ENCODE data around the gene LSM12.
"Not testable (repeated sequence)": the region's sequence is repeated elsewhere in the genome, so short reads cannot be mapped to it uniquely, and the experiment has no call there.

LSM12 gene

DNA sequence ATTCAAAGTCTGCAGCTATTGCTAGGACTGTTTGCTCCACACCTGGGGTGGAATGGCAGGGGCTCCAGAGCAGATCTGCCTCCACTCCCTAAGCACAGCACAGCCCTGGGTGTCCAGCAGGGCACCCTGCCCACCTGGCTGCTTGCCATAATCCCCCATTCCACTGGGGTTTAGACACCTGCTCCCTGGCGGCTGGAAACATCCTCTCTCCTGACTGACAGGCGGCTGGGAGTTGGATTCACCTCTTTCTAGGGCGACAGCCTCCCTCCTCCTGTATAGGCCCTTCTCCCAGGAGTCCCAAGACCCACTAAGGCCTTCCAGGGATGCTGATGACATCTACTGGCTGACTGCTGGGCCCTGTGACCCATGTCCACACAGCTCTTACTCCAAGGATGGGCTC, 39.0 kb upstream of the LSM12 start:
- TF ChIP-seq, protein P1, sequence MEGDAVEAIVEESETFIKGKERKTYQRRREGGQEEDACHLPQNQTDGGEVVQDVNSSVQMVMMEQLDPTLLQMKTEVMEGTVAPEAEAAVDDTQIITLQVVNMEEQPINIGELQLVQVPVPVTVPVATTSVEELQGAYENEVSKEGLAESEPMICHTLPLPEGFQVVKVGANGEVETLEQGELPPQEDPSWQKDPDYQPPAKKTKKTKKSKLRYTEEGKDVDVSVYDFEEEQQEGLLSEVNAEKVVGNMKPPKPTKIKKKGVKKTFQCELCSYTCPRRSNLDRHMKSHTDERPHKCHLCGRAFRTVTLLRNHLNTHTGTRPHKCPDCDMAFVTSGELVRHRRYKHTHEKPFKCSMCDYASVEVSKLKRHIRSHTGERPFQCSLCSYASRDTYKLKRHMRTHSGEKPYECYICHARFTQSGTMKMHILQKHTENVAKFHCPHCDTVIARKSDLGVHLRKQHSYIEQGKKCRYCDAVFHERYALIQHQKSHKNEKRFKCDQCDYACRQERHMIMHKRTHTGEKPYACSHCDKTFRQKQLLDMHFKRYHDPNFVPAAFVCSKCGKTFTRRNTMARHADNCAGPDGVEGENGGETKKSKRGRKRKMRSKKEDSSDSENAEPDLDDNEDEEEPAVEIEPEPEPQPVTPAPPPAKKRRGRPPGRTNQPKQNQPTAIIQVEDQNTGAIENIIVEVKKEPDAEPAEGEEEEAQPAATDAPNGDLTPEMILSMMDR (IDR thresholded peaks at IDR 0.05; ENCODE audit: low read length), result no peak
- TF ChIP-seq EZH2 (optimal IDR thresholded peaks at IDR 0.05; ENCODE audit: low read depth, low read length), result no peak
- no peak for TF ChIP-seq EZH2phosphoT487 (IDR thresholded peaks at IDR 0.05; ENCODE audit: low read length)
- Histone ChIP-seq H3K27ac (ENCODE audit: low read length) (no peak overlapping the region), H3K9me3 (replicated peaks; ENCODE audit: insufficient read depth, low read length) (no peaks in the 10 kb centered on the region), H4K20me1 (ENCODE audit: insufficient read depth, low read length) (no peaks in the 10 kb centered on the region), H3K79me2 (ENCODE audit: low read length) (peaks cover 85% of the 10 kb centered on the region), H3K27me3 (replicated peaks; ENCODE audit: insufficient read depth, low read length) (no peaks in the 10 kb centered on the region), H3F3A (ENCODE audit: insufficient read depth, low read length) (no peaks in the 10 kb centered on the region), H3K36me3 (replicated peaks; ENCODE audit: insufficient read depth, low read length) (no peaks in the 10 kb centered on the region), H3K4me3 (ENCODE audit: low read length) (no peak overlapping the region), H3K9ac (ENCODE audit: low read length) (no peak overlapping the region), H3K4me2 (ENCODE audit: low read depth, low read length) (no peak overlapping the region), H3K9me2 (replicated peaks; ENCODE audit: insufficient read depth, low read length) (no peaks in the 10 kb centered on the region), H2AFZ (ENCODE audit: low read length) (no peak overlapping the region), H3K4me1 (ENCODE audit: low read length) (peaks cover 11% of the 10 kb centered on the region; the same call in 1 of the 2 replicates)
- DNase-seq, result no peak

DNA sequence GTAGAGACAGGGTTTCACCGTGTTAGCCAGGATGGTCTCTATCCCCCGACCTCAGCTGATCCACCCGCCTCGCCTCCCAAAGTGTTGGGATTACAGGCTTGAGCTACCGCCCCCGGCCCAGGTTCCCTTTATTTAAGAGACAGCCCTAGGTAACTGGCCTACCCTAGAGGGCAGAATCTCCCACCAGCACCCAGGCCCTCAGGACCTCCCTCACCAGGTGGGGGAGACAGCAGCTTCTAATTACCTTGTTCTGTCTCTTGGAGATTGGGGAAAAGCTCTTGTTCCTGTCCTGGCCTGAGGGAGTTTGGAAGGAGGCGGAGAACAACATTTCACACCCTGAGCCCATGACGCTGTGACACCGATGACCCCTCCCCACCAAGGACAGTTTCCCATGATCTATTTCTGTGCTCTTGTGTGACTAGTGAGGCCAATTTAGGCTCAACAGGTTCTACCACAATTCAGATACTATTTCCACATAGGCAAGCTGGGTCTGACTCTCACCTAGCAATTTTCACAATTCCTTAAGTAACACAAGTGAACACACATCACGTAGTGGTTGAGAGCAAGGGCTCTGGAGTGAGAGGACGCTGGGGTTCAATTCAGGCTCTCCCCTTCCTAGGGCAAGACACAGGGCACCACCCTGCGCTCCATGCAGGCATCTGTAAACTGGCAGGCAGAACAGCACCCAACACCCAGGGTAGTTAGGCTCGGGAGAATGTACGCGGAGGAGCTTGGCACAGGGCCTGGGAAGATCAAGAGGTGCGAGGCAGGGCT, 36.6 kb upstream of the LSM12 start:
- no peak overlapping the region for H3K27ac ChIP-seq (ENCODE audit: low read length)
- no peak overlapping the region for H3K9ac ChIP-seq (ENCODE audit: low read length)

DNA sequence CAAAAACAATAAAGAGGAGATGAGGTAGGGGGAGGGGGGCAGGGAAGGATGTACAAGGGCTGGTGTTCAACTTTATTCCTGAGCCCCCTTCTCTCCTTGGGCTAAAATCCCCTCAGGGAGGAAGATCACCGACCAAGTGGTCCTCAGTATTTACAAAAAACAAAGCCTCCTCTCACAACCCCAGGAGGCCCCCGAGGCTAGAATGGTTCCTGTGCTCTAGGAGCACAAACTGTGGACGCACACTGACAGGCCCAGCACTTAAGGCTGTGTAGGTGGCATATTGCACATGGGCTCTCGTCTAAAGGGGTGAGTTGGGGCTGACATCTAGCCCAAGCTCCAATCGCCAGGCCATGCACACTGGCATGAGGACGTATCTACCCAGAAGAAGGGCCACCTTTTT, 35.4 kb upstream of the LSM12 start:
- H3K9me3 ChIP-seq (replicated peaks; ENCODE audit: insufficient read depth, low read length); H3K27ac ChIP-seq (ENCODE audit: low read length); DNase-seq; H3K9ac ChIP-seq (ENCODE audit: low read length); H3F3A ChIP-seq (ENCODE audit: insufficient read depth, low read length); H3K27me3 ChIP-seq (replicated peaks; ENCODE audit: insufficient read depth, low read length); H3K4me2 ChIP-seq (ENCODE audit: low read depth, low read length); H3K9me2 ChIP-seq (replicated peaks; ENCODE audit: insufficient read depth, low read length); H3K4me3 ChIP-seq (ENCODE audit: low read length); H4K20me1 ChIP-seq (ENCODE audit: insufficient read depth, low read length); H2AFZ ChIP-seq (ENCODE audit: low read length); H3K4me1 ChIP-seq (ENCODE audit: low read length); H3K36me3 ChIP-seq (replicated peaks; ENCODE audit: insufficient read depth, low read length): not testable (repeated sequence)
- H3K79me2 ChIP-seq (ENCODE audit: low read length), result peaks cover 72% of the 10 kb centered on the region

More for the DNA sequence above, 36.6 kb upstream of the LSM12 start:
- H3K27me3 ChIP-seq (replicated peaks; ENCODE audit: insufficient read depth, low read length), result no peaks in the 10 kb centered on the region
- H3K36me3 ChIP-seq (replicated peaks; ENCODE audit: insufficient read depth, low read length), result no peaks in the 10 kb centered on the region
- H4K20me1 ChIP-seq (ENCODE audit: insufficient read depth, low read length), result no peaks in the 10 kb centered on the region
- no peak overlapping the region for H2AFZ ChIP-seq (ENCODE audit: low read length)
- H3K4me2 ChIP-seq (ENCODE audit: low read depth, low read length), result no peak overlapping the region
- H3K9me2 ChIP-seq (replicated peaks; ENCODE audit: insufficient read depth, low read length), result no peaks in the 10 kb centered on the region
- no peak for DNase-seq
- H3K4me3 ChIP-seq (ENCODE audit: low read length), result no peak overlapping the region
- H3K79me2 ChIP-seq (ENCODE audit: low read length), result peaks cover 72% of the 10 kb centered on the region
- no peaks in the 10 kb centered on the region for H3K9me3 ChIP-seq (replicated peaks; ENCODE audit: insufficient read depth, low read length)
- no peak for TF ChIP-seq EZH2phosphoT487 (IDR thresholded peaks at IDR 0.05; ENCODE audit: low read length)
- TF ChIP-seq EZH2 (optimal IDR thresholded peaks at IDR 0.05; ENCODE audit: low read depth, low read length), result no peak
- TF ChIP-seq, protein P1 (IDR thresholded peaks at IDR 0.05; ENCODE audit: low read length), result no peak
- H3F3A ChIP-seq (ENCODE audit: insufficient read depth, low read length), result no peaks in the 10 kb centered on the region
- no peaks in the 10 kb centered on the region for H3K4me1 ChIP-seq (ENCODE audit: low read length)
